ENCODE measurements around the gene RGS3.
"Not testable (repeated sequence)": the region's sequence is repeated elsewhere in the genome, so short reads cannot be mapped to it uniquely, and the experiment has no call there.

RGS3 gene

GRCh38 chr9:113635586-113635985 is 172.1 kb downstream of the RGS3 start:
- no peak for DNase-seq (ENCODE audit: low read depth)

GRCh38 chr9:113636165-113636564 is 172.6 kb downstream of the RGS3 start:
- no peak for DNase-seq (ENCODE audit: low read depth)

GRCh38 chr9:113636693-113637092 is 173.2 kb downstream of the RGS3 start:
- DNase-seq (ENCODE audit: low read depth), result no peak

GRCh38 chr9:113638490-113638889 is 175.0 kb downstream of the RGS3 start:
- no peak for DNase-seq (ENCODE audit: low read depth)

- no peak for DNase-seq (ENCODE audit: low read depth)
Measured at GRCh38 chr9:113638897-113639296, 175.4 kb downstream of the RGS3 start.

- not testable (repeated sequence) for DNase-seq (ENCODE audit: low read depth)
Measured at GRCh38 chr9:113639411-113639970, 176.0 kb downstream of the RGS3 start.

GRCh38 chr9:113640418-113640817 is 176.9 kb downstream of the RGS3 start:
- no peak for DNase-seq (ENCODE audit: low read depth)

GRCh38 chr9:113641100-113641885 is 177.8 kb downstream of the RGS3 start:
- DNase-seq (ENCODE audit: low read depth), result no peak

GRCh38 chr9:113644321-113644720 is 180.8 kb downstream of the RGS3 start:
- no peak for DNase-seq (ENCODE audit: low read depth)

GRCh38 chr9:113645227-113645977 is 181.9 kb downstream of the RGS3 start:
- DNase-seq (ENCODE audit: low read depth), result no peak

GRCh38 chr9:113645978-113646253 is 182.4 kb downstream of the RGS3 start:
- no peak for DNase-seq (ENCODE audit: low read depth)

GRCh38 chr9:113646491-113646890 is 183.0 kb downstream of the RGS3 start:
- no peak for DNase-seq (ENCODE audit: low read depth)
